CD4-positive, alpha-beta T cell treated with Interleukin-1 beta for 1 hour (primary cell): ENCODE results near the gene ARMC7.
"Not testable (repeated sequence)": the region's sequence is repeated elsewhere in the genome, so short reads cannot be mapped to it uniquely, and the experiment has no call there.

Source experiments
- DNase-seq, 2 donors: peaks; one replicate each; pipeline ENCODE4 v3.0.0-alpha.2; 2020 to 2022

Gene ARMC7

DNA sequence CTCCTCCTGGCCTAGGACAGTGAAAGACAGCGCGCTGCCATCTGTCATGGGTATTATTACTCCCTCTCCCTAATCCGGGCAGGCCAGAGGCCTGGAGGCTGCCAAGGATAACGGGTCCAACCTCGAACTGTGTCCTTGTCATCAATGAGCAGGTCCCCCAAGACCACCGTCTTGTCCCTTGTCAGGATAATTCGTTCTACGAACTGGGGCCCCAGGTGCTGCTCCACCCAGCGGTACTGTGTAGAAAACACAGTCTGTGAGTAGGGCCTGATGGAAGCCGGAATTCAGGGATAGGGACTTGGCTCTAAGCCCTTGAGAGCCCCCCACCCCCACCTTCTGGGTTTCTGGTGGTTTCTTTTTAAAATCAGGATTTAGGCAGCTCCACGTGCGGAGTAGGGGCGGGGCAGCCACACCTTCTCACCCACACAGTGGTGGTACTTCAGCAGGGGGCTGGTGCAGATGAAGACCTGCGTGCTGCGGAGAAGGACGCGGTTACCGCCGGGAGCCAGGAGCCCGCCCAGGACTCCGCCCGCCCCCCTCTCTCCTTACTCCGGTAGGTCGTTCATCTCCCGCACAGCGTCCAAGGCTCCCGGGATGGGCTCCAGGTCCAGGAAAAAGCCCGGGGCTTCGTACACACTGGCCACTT lies 21.0 kb downstream of the ARMC7 start:
- DNase-seq: peak; percentile 45 to 48

DNA sequence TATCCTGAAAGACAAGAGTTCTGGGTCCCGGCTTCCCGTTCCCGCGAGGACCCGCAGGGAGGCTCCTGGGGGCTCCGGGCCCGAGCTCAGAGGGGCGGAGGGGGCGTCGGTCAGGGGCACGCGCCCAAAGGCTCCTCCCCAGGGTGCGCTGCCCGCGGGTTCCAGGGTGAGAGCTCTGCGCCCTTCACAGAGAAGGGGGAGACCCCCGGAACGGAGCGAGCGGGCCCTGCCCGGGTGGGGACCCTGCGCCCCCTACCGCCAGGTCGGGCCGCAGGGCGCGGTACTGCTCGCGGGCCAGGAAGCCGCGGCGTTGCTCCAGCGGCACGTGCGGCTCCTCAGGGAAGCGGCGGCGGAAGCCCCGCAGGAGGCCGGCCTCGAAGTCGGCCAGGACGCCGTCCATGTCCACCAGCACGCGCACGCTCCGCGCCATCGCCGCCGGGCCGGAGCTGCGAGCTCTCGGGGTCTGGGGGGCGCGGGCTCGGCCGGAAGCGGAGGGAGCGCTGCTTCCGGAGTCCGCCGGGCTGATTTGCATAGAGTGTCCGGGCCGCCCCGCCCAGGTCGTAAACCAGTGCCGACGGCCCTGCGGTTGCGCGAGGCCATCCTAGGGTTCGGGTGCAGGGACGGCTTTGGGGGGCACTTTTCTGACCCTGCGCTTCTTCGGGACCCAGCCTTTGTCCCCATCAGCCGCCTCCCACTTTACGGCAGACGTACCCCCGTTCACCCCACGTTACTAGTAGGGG lies 21.7 kb downstream of the ARMC7 start, which contains the start of gene NT5C:
Gene NT5C (minus strand): TSS at position 465 of the 740 bp plus-strand sequence. CDS start 35 bp downstream, at position 430.
- DNase-seq: peak; percentile 55 to 62

DNA sequence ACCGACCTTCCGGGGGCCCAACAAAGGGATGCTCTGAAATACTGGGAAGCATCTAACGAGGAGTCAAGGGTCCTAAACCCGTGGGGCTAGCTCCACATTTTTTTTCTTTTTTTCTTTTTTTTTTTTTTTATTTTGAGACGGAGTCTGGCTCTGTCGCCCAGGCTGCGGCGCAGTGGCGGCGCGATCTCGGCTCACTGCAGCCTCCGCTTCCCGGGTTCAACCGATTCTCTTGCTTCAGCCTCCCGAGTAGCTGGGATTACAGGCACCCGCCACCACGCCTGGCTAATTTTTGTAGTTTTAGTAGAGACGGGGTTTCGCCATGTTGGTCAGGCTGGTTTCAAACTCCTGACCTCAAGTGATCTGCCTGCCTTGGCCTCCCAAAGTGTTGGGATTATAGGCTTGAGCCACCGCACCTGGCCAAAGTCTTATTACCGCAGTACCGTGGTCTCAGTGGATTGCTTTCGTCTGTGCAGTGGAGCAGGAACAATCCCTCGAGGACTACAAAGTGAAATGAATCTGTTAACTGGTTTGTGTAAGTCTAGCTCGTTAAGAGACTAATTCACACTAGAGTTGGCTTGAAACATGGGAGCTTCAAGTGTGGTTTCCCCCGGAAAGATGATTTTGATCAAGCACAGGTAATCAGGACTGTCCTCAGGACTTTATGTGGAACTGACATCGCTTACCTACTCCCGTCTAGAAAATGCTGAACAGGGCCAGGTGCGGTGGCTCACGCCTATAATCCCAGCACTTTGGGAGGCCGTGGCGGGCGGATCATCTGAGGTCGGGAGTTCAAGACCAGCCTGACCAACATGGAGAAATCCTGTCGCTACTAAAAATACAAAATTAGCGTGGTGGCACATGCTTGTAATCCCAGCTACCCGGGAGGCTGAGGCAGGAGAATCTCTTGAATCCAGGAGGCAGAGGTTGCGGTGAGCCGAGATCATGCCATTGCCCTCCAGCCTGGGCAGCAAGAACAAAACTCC lies 22.5 kb downstream of the ARMC7 start:
- not testable (repeated sequence) for DNase-seq

DNA sequence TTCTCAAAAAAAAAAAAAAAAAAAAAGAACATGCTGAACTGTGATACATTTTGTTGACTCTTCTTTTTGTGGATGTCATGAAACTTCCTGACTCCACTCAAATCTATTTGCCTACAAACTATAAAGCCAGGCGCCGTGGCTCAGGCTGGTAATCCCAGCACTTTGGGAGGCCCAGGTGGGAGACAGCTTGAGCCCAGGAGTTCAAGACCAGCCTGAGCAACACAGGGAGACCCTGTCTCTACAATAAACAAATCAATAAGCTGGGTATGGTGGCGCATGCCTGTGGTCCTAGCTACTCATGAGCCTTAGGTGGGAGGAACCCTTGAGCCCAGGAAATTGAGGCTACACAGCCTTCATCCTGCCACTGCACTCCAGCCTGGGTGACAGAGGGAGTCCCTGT lies 23.2 kb downstream of the ARMC7 start:
- DNase-seq: no peak

DNA sequence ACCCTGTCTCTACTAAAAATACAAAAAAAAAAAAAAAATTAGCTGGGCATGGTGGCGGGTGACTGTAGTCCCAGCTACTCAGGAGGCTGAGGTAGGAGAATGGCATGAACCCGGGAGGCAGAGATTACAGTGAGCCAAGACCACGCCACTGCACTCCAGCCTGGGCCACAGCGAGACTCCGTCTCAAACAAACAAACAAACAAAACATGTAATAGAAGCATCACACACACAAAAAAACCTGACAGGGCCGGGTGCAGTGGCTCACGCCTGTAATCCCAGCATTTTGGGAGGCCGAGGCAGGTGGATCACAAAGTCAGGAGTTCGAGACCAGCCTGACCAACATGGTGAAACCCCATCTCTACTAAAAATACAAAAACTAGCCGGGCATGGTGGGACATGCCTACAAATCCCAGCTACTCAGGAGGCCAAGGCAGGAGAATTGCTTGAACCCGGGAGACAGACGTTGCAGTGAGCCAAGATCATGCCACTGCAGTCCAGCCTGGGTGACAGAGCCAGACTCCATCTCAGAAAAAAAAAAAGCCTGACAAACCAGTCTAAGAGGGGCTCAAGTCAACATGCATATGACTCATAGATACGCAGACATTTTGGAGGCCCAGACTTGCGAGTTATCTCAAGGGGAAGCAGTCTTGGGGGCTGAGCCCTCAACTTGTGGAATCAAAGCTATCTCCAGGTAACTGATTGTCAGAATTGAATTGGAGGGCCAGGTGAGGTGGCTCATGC lies 24.0 kb downstream of the ARMC7 start:
- DNase-seq: not testable (repeated sequence)

DNA sequence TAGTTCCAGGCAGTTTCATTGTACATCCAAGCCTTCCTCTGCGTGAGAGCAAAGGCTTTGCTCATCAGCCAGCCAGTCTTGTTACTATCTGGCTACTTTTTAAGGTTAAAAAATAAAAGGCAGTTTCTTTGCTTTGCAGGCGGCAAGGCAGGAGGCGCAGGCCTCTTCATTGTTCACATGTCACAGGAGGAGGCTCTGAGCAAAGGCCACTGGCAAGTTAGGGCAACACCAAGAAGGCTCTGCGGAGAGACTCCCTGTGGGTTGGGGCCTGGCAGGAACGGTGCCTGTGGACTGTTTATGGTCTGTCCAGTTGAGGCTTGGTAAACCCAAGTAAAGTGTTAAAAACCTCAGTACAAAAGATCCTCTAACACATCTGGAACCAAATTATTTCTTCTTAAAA lies 25.7 kb downstream of the ARMC7 start:
- DNase-seq: no peak

DNA sequence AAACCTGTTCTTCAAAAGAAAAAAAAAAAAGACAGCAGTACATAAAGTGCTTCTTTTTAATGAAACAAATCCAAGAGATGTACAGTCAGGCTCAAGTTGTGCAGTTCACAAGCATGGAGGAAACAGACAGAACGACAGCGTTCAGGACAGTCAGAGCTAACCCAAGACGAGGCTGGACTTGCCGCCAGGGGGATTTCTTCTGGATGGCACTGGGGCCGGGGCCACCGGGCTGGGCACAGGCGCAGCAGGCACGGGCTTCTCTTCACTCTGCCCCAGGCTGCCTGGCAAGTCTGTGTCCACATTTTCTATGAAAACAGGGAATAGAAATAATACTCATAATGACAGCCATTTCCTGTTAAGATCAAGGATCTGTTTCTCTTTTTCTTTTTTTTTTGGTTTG lies 26.2 kb downstream of the ARMC7 start:
- DNase-seq: no peak

DNA sequence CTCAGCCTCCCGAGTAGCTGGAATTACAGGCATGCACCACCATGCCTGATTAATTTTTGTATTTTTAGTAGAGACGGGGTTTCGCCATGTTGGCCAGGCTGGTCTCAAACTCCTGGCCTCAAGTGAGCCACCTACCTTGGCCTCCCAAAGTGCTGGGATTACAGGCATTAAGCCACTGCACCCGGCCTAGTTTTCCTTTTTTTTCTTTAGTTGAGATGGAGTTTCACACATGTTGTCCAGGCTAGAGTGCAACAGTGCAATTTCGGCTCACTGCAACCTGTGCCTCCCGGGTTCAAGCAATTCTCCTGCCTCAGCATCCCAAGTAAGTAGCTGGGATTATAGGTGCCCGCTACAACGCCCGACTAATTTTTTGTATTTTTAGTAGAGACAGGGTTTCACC lies 28.0 kb downstream of the ARMC7 start:
- not testable (repeated sequence) for DNase-seq

DNA sequence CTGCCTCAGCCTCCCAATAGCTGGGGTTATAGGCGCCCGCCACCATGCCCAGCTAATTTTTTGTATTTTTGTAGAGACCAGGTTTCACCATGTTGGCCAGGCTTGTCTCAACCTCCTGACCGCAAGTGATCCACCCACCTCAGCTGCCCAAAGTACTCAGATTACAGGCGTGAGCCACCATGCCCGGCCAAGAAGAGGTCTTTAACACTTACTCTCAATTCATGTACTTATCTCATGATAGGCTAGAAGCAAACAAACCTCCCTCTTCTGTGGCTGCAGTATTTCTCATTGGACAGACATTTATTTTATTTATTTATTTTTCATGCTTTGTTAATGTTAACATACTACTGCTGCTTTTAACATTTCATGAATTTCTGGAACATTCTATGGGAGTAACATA lies 28.8 kb downstream of the ARMC7 start:
- DNase-seq: no peak

DNA sequence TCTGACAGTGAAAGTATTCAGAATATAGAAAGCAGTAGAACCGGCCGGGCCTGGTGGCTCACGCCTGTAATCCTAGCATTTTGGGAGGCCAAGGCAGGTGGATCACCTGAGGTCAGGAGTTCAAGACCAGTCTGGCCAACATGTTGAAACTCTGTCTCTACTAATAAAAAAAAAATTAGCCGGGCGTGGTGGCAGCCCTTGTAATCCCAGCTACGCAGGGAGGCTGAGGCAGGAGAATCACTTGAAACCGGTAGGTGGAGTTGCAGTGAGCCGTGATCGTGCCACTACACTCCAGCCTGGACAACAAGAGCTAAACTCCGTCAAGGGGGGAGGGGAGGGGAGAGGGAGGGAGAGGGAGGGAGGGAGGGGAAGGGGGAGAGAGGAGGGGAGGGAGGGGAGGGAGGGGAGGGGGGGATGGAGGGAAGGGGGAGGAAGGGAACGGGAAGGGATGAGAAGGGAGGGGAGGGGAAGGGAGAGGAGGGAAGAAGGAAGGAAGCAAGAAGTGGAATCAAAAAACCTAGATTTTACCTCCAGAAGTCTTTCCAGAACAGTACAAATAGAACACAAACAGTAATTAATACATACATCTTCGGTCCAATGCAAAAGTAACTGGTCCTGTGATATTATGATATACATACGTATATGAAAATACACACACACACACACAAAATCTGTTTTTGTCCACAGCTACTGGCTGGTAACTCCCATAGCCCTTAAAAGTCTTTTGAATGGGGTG lies 32.6 kb downstream of the ARMC7 start:
- no peak for DNase-seq

DNA sequence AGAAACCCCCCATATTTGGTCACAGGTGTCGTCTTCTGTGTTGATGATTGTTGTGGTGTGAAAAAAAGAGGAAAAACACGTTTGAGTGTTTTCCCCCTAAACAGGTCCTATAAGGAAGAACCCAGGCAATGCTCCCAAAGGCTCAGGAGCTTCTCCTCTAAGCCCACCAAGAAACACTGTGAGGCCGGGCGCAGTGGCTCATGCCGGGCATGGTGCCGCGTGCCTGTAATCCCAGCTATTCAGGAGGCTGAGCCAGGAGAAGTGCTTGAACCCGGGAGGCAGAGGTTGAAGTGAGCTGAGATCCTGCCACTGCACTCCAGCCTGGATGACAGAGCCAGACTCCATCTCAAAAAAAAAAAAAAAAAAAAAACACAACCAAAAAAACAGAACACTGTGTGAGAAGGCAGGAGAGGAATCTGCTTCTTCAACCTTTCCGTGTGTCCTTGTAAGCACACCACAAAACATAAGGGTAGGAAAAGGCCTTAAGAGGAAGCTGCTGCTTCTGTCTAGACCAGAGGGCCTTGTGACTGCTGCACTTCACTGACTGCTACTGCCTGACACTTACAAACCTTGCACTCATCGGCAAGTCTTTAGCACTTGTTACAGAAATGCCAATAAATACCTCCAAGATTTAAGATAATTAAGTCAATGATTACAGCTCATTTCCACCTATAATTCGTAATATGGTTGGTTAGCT lies 35.2 kb downstream of the ARMC7 start:
- no peak for DNase-seq

DNA sequence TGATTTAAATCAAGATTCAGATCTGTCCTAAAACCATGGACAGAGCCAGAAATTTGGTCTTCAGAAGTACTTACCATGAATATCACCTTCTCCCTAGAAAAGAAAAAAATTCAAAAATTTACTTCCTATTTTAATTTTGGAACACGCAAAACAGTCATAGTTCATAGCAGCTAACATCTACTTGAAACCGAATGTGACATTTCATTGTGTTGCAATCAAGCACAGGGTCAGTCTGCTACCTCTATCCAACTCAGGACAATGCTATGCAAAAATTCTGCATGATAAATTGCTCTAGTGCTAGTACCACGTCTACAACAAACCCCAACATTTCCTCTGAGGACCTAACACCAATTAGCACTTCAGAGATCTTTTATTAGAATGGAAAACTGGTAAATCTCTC lies 36.8 kb downstream of the ARMC7 start:
- no peak for DNase-seq

DNA sequence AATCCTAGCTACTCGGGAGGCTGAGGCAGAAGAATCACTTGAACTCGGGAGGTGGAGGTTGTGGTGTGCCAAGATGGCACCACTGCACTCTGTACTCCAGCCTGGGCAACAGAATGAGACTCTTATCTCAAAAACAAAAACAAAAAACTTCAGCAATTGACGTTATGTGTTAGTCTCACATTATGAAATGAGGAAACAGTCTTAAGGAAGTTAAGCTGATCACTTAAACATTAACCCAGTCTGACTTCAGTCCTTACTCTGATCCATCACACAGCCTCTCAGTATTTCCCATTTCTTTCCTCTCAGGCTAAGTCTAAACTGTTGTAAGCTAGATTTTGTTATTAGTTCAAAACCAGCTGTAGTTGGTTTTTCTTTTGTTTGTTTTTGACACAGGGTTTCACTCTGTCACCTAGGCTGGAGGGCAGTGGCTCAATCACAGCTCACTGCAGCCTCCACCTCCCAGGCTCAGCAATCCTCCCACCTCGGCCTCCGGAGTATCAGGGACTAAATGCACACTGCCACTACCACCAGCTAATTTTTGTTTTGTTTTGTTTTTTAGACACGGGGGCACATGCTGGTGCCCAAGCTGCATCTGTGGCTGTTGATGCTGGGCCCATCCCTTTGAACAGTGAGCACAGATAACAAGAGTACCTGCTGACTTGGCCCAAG lies 38.2 kb downstream of the ARMC7 start:
- no peak for DNase-seq

DNA sequence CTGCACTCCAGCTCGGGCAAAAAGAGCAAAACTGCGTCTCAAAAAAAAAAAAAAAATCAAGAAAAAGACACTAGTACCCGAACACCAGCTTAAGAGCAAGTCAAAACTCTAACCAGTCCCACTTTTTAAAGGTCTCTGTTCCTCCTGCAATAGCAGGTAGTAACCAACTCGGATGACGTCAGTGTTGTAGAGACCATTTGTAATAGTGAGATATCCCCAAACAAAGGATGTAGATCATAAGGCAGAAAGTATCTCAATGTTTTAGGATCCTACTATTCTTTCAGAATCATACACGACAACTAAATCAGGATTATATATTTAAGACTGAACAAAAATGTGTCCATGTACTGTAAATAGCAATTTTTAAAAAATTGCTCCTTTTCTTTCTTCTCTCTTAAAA lies 42.2 kb downstream of the ARMC7 start:
- DNase-seq: peak in 1 of 2 donors; percentile 28

DNA sequence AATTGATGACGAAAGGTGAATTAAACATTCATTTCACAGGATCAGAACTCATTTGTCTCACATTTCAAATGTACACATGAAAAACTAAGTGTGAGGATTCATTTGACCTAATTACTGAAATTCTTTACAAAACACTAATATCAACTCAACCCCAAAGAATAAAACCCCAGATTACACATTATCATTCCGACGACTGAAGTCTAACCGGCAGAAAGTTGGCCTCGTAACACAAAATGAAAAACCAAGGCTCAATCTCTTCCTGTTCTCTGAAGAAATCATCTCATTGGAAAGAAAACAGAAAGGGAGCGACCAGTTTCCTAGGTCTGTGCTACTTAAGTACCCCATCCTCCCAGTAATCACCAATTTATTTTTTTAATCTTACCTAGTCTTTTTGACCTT lies 42.8 kb downstream of the ARMC7 start:
- DNase-seq: no peak

DNA sequence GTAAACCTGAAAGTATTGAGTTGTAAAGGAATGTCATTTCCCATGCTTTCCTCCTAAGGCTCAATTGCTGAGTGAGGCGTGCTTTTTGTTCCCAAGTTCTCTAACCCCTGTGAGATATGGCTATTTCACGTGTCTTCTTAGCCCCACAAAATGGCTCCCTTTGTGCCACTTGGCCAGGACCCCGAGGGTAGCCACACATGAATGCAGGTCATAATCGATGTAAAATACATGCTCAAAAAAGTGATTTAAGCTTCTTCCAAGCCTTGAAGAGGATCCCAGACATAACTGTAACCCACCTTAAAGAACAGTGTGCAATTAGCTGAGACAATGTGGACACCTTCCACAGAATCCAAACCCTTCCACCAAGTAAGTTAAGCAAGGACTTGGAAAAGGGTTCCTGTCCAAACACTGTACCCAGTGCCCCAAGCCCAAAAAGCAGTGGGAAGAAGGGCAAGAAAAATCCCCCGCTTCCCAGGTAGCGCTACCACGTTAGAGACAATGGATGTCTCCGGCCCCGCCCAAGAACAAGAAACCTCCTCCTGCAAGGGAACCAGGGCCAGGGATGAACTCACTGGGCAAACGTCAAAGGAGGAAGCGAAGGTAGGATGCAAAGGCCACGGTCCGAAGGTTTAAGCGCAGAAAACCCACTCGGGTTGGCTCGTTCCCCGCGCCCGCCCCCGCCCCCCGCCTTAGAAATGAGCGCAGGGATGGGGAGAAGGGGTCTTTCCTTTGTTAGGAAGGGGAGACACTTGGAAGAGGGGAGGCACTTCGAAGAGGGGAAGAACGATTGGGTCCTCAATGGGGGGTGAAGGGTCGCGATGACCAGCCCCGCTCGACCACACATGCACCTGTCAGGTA lies 43.4 kb downstream of the ARMC7 start:
- DNase-seq: peak in 1 of 2 donors; percentile 7

DNA sequence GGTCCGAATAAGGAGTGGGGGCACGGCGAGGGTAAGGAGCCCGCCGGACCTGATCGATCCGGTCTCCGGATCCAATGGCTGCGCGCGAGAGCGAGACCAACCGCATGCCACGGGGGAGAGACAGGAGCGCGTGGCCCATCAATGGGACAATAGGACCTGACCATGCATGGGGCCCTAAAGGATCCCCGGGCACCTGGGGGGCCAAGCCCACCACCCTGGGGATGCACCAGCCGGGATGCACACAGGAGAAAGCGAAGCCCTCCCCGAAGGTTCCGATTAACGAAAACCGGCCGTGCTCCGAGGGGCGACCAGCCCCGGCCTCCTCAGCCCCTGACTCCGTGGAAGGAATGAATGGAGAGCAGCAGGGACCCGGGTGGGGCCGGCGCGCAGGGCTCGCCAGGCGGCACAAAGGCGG lies 44.0 kb downstream of the ARMC7 start:
- DNase-seq: no peak

DNA sequence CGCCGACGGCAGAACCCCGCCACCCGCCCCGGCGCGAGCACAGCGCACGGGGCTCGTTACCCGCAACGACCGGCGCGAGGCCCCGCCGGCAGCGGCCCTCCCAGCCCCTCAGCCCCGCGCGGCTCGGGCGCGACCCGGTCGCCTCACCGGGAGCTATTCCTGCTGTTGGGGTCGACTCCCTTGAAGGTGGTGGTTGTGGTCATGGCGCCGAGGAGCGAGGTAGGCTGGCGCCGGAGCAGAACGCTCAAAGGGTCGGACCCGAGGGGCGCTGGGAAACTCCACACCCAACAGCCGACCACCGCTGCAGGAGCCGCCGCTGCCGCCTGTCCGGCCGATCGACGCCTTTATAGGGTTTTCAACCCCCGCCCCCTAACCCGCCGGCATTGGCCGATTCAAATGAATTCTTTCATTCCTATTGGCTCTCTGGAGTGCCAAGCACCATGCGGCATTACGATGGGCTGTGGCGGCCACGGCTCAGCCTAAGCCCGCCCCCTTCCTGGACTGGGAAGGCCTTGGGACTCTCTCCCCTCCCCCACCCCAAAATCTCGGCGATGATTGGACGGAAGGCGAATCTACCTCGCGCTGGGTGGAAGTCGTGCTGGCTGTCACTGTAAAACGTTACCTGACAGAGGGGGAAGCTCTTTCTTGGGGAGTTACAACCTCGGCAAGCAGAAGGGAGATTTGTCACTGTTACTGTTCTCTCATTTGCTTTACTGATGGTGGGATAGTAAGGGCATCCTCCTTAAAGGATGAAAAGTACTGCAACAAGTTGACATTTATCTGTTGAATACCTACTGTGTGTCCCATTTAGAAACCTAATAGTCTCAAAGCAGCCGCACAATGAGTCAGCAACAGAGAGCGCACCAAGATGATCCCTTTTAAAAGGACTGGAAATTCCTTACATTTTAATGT lies 44.7 kb downstream of the ARMC7 start, which contains the start of gene JPT1:
Gene JPT1 (minus strand): TSS at position 318 of the 912 bp plus-strand sequence. CDS start 115 bp downstream, at position 203.
- DNase-seq: peak; percentile 99
